ENCODE data around the gene SNX10. TPM values are rescaled to one million over a fixed set of nuclear protein-coding genes. Genes with fewer than 3 reads are reported as not detected.

Gene SNX10
- total and polyA plus RNA-seq, 2 of the 8 experiments (the other 6 are each of a cell fraction or from before 2014, with no cell fraction given): 4.4 to 9.6 TPM

DNA sequence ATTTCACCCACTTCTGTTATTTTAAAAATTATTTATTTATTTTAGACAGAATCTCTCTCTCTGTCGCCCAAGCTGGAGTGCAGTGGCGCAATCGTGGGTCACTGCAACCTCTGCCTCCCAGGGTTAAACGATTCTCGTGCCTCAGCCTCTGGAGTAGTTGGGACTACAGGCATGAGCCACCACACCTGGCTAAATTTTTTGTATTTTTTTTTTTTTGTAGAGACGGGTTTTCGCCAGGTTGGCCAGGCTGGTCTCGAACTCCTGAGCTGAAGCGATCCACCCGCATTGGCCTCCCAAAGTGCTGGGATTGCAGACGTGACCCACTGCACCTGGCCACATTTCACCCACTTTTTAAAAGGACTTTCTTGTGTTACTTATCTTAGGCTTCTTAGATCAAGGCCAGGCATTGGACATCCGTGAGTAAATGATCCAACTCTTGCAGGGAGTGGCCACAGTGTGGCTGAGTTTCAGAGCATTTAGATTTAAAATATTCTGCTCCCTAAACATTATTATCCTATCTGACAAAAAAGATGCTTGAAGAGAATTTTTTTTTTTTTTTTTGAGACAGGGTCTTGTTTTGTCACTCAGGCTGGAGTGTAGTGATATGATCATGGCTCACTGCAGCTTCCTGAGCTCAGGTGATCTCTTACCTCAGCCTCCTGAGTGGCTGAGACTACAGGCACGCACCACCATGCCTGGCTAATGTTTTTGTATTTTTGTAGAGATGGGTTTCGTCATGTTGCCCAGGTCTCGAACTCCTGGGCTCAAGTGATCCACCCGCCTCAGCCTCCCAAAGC is 14.4 kb downstream of the SNX10 start:
- Histone ChIP-seq H3K23ac (ENCODE audit: insufficient read length) (no peak overlapping the region), H2BK15ac (ENCODE audit: low read length) (no peak overlapping the region), H3K56ac (replicated peaks; ENCODE audit: insufficient read length, low read depth, low read length) (no peak overlapping the region), H4K91ac (replicated peaks; ENCODE audit: insufficient read length, low read length) (no peak overlapping the region), H3K9ac (replicated peaks in 1 of 4; ENCODE audit: extremely low read depth in 1 of 4, low read depth in 3 of 4, low read length in 3 of 4) (no peak overlapping the region), H3K4ac (replicated peaks; ENCODE audit: insufficient read length, low read depth, low read length) (no peak overlapping the region), H2AK5ac (ENCODE audit: low read depth, low read length) (no peak overlapping the region), H2BK5ac (ENCODE audit: low read depth, low read length) (no peak overlapping the region), H3K4me3 (ENCODE audit: extremely low read depth in 1 of 4, insufficient read depth in 2 of 4, low read depth in 3 of 4, low read length in 4 of 4) (no peak overlapping the region), H3K27ac (ENCODE audit: low read depth, low read length) (no peak overlapping the region), H3K27me3 (replicated peaks in 1 of 4; ENCODE audit: control insufficient read depth in 3 of 4, extremely low read depth in 1 of 4, insufficient read depth in 3 of 4, low read length in 3 of 4) (no peaks in the 10 kb centered on the region), H4K5ac (ENCODE audit: insufficient read length, low read depth, low read length) (no peak overlapping the region), H2BK12ac (ENCODE audit: low read depth, low read length) (no peak overlapping the region), H3K79me1 (ENCODE audit: low read depth, low read length) (no peaks in the 10 kb centered on the region), H3K14ac (ENCODE audit: insufficient read length) (no peak overlapping the region), H3K4me2 (ENCODE audit: insufficient read depth in 1 of 2, low read depth in 2 of 2, low read length in 2 of 2) (no peak overlapping the region), H3K79me2 (ENCODE audit: control insufficient read depth in 1 of 2, insufficient read depth in 2 of 2, low read length in 2 of 2) (no peaks in the 10 kb centered on the region), H4K20me1 (replicated peaks in 1 of 2; ENCODE audit: control insufficient read depth in 1 of 2, insufficient read depth in 2 of 2, low read length in 2 of 2) (no peaks in the 10 kb centered on the region), H4K8ac (ENCODE audit: extremely low read depth, insufficient read depth, low read length) (no peak overlapping the region), H2AFZ (ENCODE audit: low read length) (no peak overlapping the region), H3K4me1 (replicated peaks in 1 of 4; ENCODE audit: control insufficient read depth in 3 of 4, insufficient read depth in 4 of 4, low read length in 3 of 4) (peaks cover 0 to 8% (median 3%) of the 10 kb centered on the region in 4 experiments; a peak in 6 of 7 replicates), H3K23me2 (ENCODE audit: low read depth, low read length) (no peaks in the 10 kb centered on the region), H2BK20ac (ENCODE audit: low read length) (no peak overlapping the region), H2BK120ac (replicated peaks; ENCODE audit: low read depth, low read length) (no peak overlapping the region), H3K9me3 (ENCODE audit: insufficient read depth in 2 of 2, low read depth in 1 of 2, low read length in 1 of 2) (no peaks in the 10 kb centered on the region), H3K36me3 (ENCODE audit: control insufficient read depth in 2 of 4, insufficient read depth in 4 of 4, low read length in 3 of 4) (no peaks in the 10 kb centered on the region), H3K18ac (ENCODE audit: extremely low read depth, low read length) (no peak overlapping the region)
- ChIA-PET CTCF (ENCODE audit: partially characterized antibody) (interaction anchor here (0.7 to 2.7 kb wide), 6 partner anchors 11 to 66 kb away, joined by 3 to 7 read pairs (median 4); no protein-coding TSS in a partner anchor), POLR2A (ENCODE audit: partially characterized antibody) (interaction anchor here (0.6 to 1.4 kb wide), 5 partner anchors 15 to 394 kb away, joined by 3 to 4 read pairs (median 3); partner anchors contain the start of gene SNX10)
- no peak for DNase-seq (ENCODE audit: low read depth in 1 of 2, low spot score in 2 of 2)
- FAIRE-seq: no peak
- 89% methylated on average over 16 of the region's 16 CpGs; no CpG with 5 or more reads in 1 of the 2 experiments for WGBS, 2 experiments (ENCODE audit: extremely low coverage in 1 of 2, insufficient coverage in 1 of 2, insufficient read length in 1 of 2, insufficient replicate concordance in 2 of 2, low coverage in 1 of 2, low lambda C conversion rate in 2 of 2, missing lambda C conversion rate in 1 of 2)
- TF ChIP-seq BRCA1 (IDR thresholded peaks at IDR 0.05; ENCODE audit: low read depth, low read length): no peak
- TF ChIP-seq CBX5 (IDR thresholded peaks at IDR 0.05; ENCODE audit: low read depth, low read length): no peak
- TF ChIP-seq BCL11A (IDR thresholded peaks at IDR 0.05; ENCODE audit: low read depth in 2 of 2, low read length in 2 of 2): no peak
- no peak for TF ChIP-seq SRF (IDR thresholded peaks at IDR 0.05; ENCODE audit: low read depth, low read length)
- TF ChIP-seq MAX (IDR thresholded peaks at IDR 0.05): no peak

All from H1 (cell line).